Endothelial cell of umbilical vein (primary cell): ENCODE results near the gene CMTR2.

Source experiments
- CTCF ChIP-seq, 2 donors: IDR thresholded peaks; 1 replicate in 1 of 2; 2 replicates in 1 of 2; pipeline ENCODE4 v1.5.1; 2011; ENCODE audit warnings: low read length in 2 of 2, mild to moderate bottlenecking in 2 of 2, moderate library complexity in 2 of 2, control low read depth in 1 of 2, inconsistent platforms in 1 of 2, low read depth in 1 of 2; ENCODE audit not compliant: insufficient read depth in 1 of 2; ENCODE audit errors: extremely low read depth in 1 of 2
- EZH2 ChIP-seq: IDR thresholded peaks from 2 replicates; pipeline ENCODE4 v1.6.1; 2012; ENCODE audit warnings: borderline replicate concordance, low read depth, mild to moderate bottlenecking, moderate library complexity, low read length, inconsistent platforms; ENCODE audit not compliant: severe bottlenecking
- GATA2 ChIP-seq: IDR thresholded peaks from 2 replicates; pipeline ENCODE4 v1.7.0; 2011; ENCODE audit warnings: low read depth, mild to moderate bottlenecking, moderate library complexity, mixed read lengths, low read length; ENCODE audit not compliant: insufficient read length, insufficient read depth
- POLR2A ChIP-seq: IDR thresholded peaks from 2 replicates; pipeline ENCODE4 v1.6.1; 2012; ENCODE audit warnings: low read depth, mild to moderate bottlenecking, control low read depth, low read length
- POLR2AphosphoS5 ChIP-seq: IDR thresholded peaks from 2 replicates; pipeline ENCODE4 v1.6.1; 2012; ENCODE audit warnings: low read depth, mild to moderate bottlenecking, control low read depth, low read length, moderate library complexity; ENCODE audit not compliant: insufficient read depth
- TF ChIP-seq, protein P1 (sequence below): IDR thresholded peaks from 2 replicates; pipeline ENCODE4 v1.6.1; 2011; ENCODE audit not compliant: insufficient read depth, insufficient read length

- TF ChIP-seq CTCF (IDR thresholded peaks at IDR 0.05; ENCODE audit: extremely low read depth in 1 of 2, insufficient read depth in 1 of 2, low read depth in 1 of 2, low read length in 2 of 2) (no peak), POLR2A (no peak), POLR2AphosphoS5 (no peak), GATA2 (no peak), EZH2 (no peak)
- TF ChIP-seq, protein P1, sequence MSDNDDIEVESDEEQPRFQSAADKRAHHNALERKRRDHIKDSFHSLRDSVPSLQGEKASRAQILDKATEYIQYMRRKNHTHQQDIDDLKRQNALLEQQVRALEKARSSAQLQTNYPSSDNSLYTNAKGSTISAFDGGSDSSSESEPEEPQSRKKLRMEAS, result no peak
Observed at GRCh38 chr16:71295950-71296349, 6.7 kb upstream of the CMTR2 start.
